Stomach (tissue), 9 donors: Measurements from ENCODE around the gene PKIG. TPM values are rescaled to one million over a fixed set of nuclear protein-coding genes. Genes with fewer than 3 reads are reported as not detected.
"Not testable (repeated sequence)": the region's sequence is repeated elsewhere in the genome, so short reads cannot be mapped to it uniquely, and the experiment has no call there.

Source experiments
- DNase-seq, 2 donors: peaks; one replicate each; pipeline versions ENCODE4 v3.0.0 to v3.0.0-alpha.2; 2013 to 2019
- H3K27ac ChIP-seq, 5 donors: fragments of 200-600 bp in 4 of 5; sonication (generic) in 4 of 5; one replicate each; pipeline ENCODE4 v1.5.1; 2013 to 2019; ENCODE audit warnings: mild to moderate bottlenecking in 1 of 5, moderate library complexity in 1 of 5
- H3K27me3 ChIP-seq, 3 donors: fragments of 200-600 bp; sonication (generic); one replicate each; pipeline ENCODE4 v1.5.1; 2017 to 2019; ENCODE audit warnings: mixed run types in 1 of 3
- H3K36me3 ChIP-seq, 4 donors: fragments of 200-600 bp; sonication (generic); 1 replicate in 3 of 4; 2 replicates in 1 of 4; pipeline ENCODE4 v1.5.1; 2016 to 2019
- H3K4me1 ChIP-seq, 4 donors: fragments of 200-600 bp; sonication (generic); one replicate each; pipeline ENCODE4 v1.5.1; 2016 to 2019
- H3K4me3 ChIP-seq, 4 donors: fragments of 200-600 bp; sonication (generic) in 3 of 4; one replicate each; pipeline ENCODE4 v1.5.1; 2016 to 2019; ENCODE audit warnings: mild to moderate bottlenecking in 1 of 4
- H3K9me3 ChIP-seq, 4 donors: fragments of 200-600 bp; sonication (generic); one replicate each; pipeline ENCODE4 v1.5.1; 2016 to 2019
- CTCF ChIP-seq, 7 experiments: fragments of 450-650 bp in 4 of 7; fragments of 200-600 bp in 3 of 7; sonication (generic) in 3 of 7; IDR thresholded peaks; one replicate each; pipeline ENCODE4 v1.5.1; 2016 to 2019; ENCODE audit warnings: antibody characterized with exemption in 7 of 7, control low read depth in 2 of 7, mild to moderate bottlenecking in 1 of 7
- EP300 ChIP-seq: sonication (generic); formaldehyde crosslinking; IDR thresholded peaks from one replicate; pipeline ENCODE4 v1.6.1; 2017; ENCODE audit warnings: antibody characterized with exemption
- POLR2A ChIP-seq, 4 donors: fragments of 450-650 bp; IDR thresholded peaks; one replicate each; pipeline ENCODE4 v1.6.1; 2016; ENCODE audit warnings: antibody characterized with exemption in 4 of 4, control low read depth in 2 of 4, mild to moderate bottlenecking in 1 of 4, moderate library complexity in 1 of 4
- POLR2AphosphoS5 ChIP-seq, 3 donors: sonication (generic); formaldehyde crosslinking; IDR thresholded peaks; one replicate each; pipeline ENCODE4 v1.6.1; 2016; ENCODE audit warnings: antibody characterized with exemption in 3 of 3
- WGBS, 5 donors: extraction: QIAGEN DNeasy Blood & Tissue Kit in 3 of 5; methylation state at CpG; one replicate each; pipeline versions ENCODE4 v1.1.5 to v1.1.7; 2013 to 2018; 5-methylcytosine and 5-hydroxymethylcytosine counted together
- intact Hi-C: fragments of 100-400 bp; cut with DNase I; formaldehyde crosslinking; loops from one replicate; pipeline ENCODE4 v1.15.1; 2023; ENCODE audit warnings: low total_unique reads
- polyA plus RNA-seq, 3 donors: library from polyadenylated mRNA; stranded (reverse); fragments of 200-250 nt; gene quantifications; one replicate each; pipeline ENCODE4 v1.2.3, GENCODE V29; 2013
- total RNA-seq, 5 donors: library from RNA; depleted of rRNA; stranded (reverse); fragments of >200 nt; gene quantifications; one replicate each; pipeline versions ENCODE4 v1.1.0 to v1.2.3, GENCODE V29; 2014 to 2016
- donor health status: healthy with polysubstance abuse.
- donor health status: Bipolar disorder and iron deficiency.
- donor health status: healthy.

Gene PKIG
- total and polyA plus RNA-seq, 8 donors: 17.4 to 124 (median 56.4) TPM

GRCh38 chr20:44586289-44586911, 4.0 kb downstream of the PKIG start:
- Histone ChIP-seq H3K4me3 (peak overlapping the region in 2 of 4 donors; percentile 13 to 44), H3K36me3 (peaks cover 10 to 16% (median 16%) of the 10 kb centered on the region in 4 donors), H3K4me1 (peaks cover 14 to 49% (median 35%) of the 10 kb centered on the region in 4 donors), H3K27me3 (no peaks in the 10 kb centered on the region), H3K27ac (peak overlapping the region; percentile 29 to 87 (median 81)), H3K9me3 (no peaks in the 10 kb centered on the region)
- 65 to 83% (median 80%) methylated on average over 3 of the region's 3 CpGs for WGBS, 5 donors
- intact Hi-C loops: no loop called here
- TF ChIP-seq POLR2A (IDR thresholded peaks at IDR 0.05) (no peak), POLR2AphosphoS5 (IDR thresholded peaks at IDR 0.05) (no peak), CTCF (IDR thresholded peaks at IDR 0.05) (no peak), EP300 (no peak)
- DNase-seq: peak in 1 of 2 donors; percentile 63

- 63 to 70% (median 68%) methylated on average over 10 of the region's 10 CpGs for WGBS, 5 donors
- H3K36me3 ChIP-seq: peaks cover 10 to 26% (median 24%) of the 10 kb centered on the region in 4 donors
- H3K4me1 ChIP-seq: peaks cover 14 to 45% (median 29%) of the 10 kb centered on the region in 4 donors
- H3K4me3 ChIP-seq: peak overlapping the region in 1 of 4 donors; percentile 13
- H3K27me3 ChIP-seq: no peaks in the 10 kb centered on the region
- peak in 1 of 2 donors; percentile 56 for DNase-seq
- H3K27ac ChIP-seq: peak overlapping the region in 4 of 5 donors; percentile 74 to 87 (median 84)
- intact Hi-C loops: no loop called here
- no peaks in the 10 kb centered on the region for H3K9me3 ChIP-seq
- TF ChIP-seq POLR2A (IDR thresholded peaks at IDR 0.05) (no peak), EP300 (no peak), POLR2AphosphoS5 (IDR thresholded peaks at IDR 0.05) (no peak)
Measured at GRCh38 chr20:44587035-44587980, 4.9 kb downstream of the PKIG start.

- H3K4me3 ChIP-seq, H3K9me3 ChIP-seq, intact Hi-C loops, DNase-seq, H3K27me3 ChIP-seq: not testable (repeated sequence)
- Histone ChIP-seq H3K36me3 (peaks cover 10 to 30% (median 28%) of the 10 kb centered on the region in 4 donors), H3K4me1 (peaks cover 14 to 45% (median 29%) of the 10 kb centered on the region in 4 donors), H3K27ac (peak overlapping the region in 3 of 5 donors; percentile 10 to 87 (median 86))
- WGBS, 5 donors: 92 to 99% (median 95%) methylated on average over 9 of the region's 9 CpGs
Measured at GRCh38 chr20:44588321-44588720, 5.9 kb downstream of the PKIG start.

GRCh38 chr20:44589537-44589936, 7.2 kb downstream of the PKIG start:
- no peak for DNase-seq
- WGBS, 5 donors: 76 to 85% (median 81%) methylated on average over 4 of the region's 4 CpGs
- peaks cover 10 to 30% (median 28%) of the 10 kb centered on the region in 4 donors for H3K36me3 ChIP-seq
- no peak overlapping the region for H3K4me3 ChIP-seq
- H3K9me3 ChIP-seq: no peaks in the 10 kb centered on the region
- intact Hi-C loops: no loop called here
- TF ChIP-seq POLR2A (IDR thresholded peaks at IDR 0.05) (no peak), POLR2AphosphoS5 (IDR thresholded peaks at IDR 0.05) (no peak), CTCF (IDR thresholded peaks at IDR 0.05) (no peak), EP300 (no peak)
- H3K4me1 ChIP-seq: peaks cover 14 to 57% (median 39%) of the 10 kb centered on the region in 4 donors
- H3K27me3 ChIP-seq: no peaks in the 10 kb centered on the region
- no peak overlapping the region for H3K27ac ChIP-seq
